Trophoblast cell (in vitro differentiated cells and primary cell): Measurements from ENCODE around the gene FAU.

Source experiments
- DNase-seq, 2 donors: peaks; one replicate each; pipeline ENCODE4 v3.0.0-alpha.2; 2016
- H2AFZ ChIP-seq: 2 replicates; pipeline ENCODE4 v1.6.1; 2013; ENCODE audit warnings: low read length, moderate library complexity, mild to moderate bottlenecking; ENCODE audit not compliant: insufficient read depth, poor library complexity
- H2AK5ac ChIP-seq: 2 replicates; pipeline ENCODE4 v1.6.1; 2013; ENCODE audit warnings: mild to moderate bottlenecking, low read length
- H2BK120ac ChIP-seq: 2 replicates; pipeline ENCODE4 v1.6.1; 2013; ENCODE audit warnings: low read length, mild to moderate bottlenecking, moderate library complexity; ENCODE audit not compliant: insufficient read depth, poor library complexity
- H2BK12ac ChIP-seq: 2 replicates; pipeline ENCODE4 v1.6.1; 2013; ENCODE audit warnings: mild to moderate bottlenecking, low read length, moderate library complexity
- H2BK5ac ChIP-seq: 2 replicates; pipeline ENCODE4 v1.6.1; 2013; ENCODE audit warnings: low read length, low read depth, moderate library complexity, mild to moderate bottlenecking; ENCODE audit not compliant: poor library complexity
- H3K14ac ChIP-seq: 2 replicates; pipeline ENCODE4 v1.6.1; 2013; ENCODE audit warnings: mild to moderate bottlenecking, low read length
- H3K18ac ChIP-seq: 2 replicates; pipeline ENCODE4 v1.6.1; 2013; ENCODE audit warnings: mild to moderate bottlenecking, low read length
- H3K23ac ChIP-seq: 2 replicates; pipeline ENCODE4 v1.6.1; 2013; ENCODE audit warnings: low read length
- H3K27ac ChIP-seq: 2 replicates; pipeline ENCODE4 v1.5.1; 2013; ENCODE audit warnings: low read depth, mild to moderate bottlenecking, inconsistent platforms, low read length, moderate library complexity
- H3K27me3 ChIP-seq: 2 replicates; pipeline ENCODE4 v1.6.1; 2013; ENCODE audit warnings: inconsistent platforms, mild to moderate bottlenecking, low read length, moderate library complexity; ENCODE audit not compliant: insufficient read depth
- H3K36me3 ChIP-seq, 2 experiments: 1 replicate in 1 of 2; 2 replicates in 1 of 2; pipeline ENCODE4 v1.6.1; 2013; ENCODE audit warnings: low read length in 2 of 2, mild to moderate bottlenecking in 2 of 2, moderate library complexity in 1 of 2; ENCODE audit not compliant: insufficient read depth in 2 of 2, control insufficient read depth in 1 of 2
- H3K4ac ChIP-seq: 2 replicates; pipeline ENCODE4 v1.6.1; 2013; ENCODE audit warnings: low read depth, mild to moderate bottlenecking, low read length, moderate library complexity
- H3K4me1 ChIP-seq, 2 experiments: 1 replicate in 1 of 2; 2 replicates in 1 of 2; pipeline ENCODE4 v1.6.1; 2013; ENCODE audit warnings: low read length in 2 of 2, mild to moderate bottlenecking in 2 of 2, moderate library complexity in 1 of 2; ENCODE audit not compliant: insufficient read depth in 2 of 2, control insufficient read depth in 1 of 2
- H3K4me2 ChIP-seq: 2 replicates; pipeline ENCODE4 v1.6.1; 2013; ENCODE audit warnings: inconsistent platforms, mild to moderate bottlenecking, low read length, moderate library complexity
- H3K4me3 ChIP-seq: 2 replicates; pipeline ENCODE4 v1.5.1; 2013; ENCODE audit warnings: mild to moderate bottlenecking, low read depth, low read length, inconsistent platforms
- H3K79me1 ChIP-seq: one replicate; pipeline ENCODE4 v1.6.1; 2013; ENCODE audit warnings: low read length
- H3K79me2 ChIP-seq: 2 replicates; pipeline ENCODE4 v1.6.1; 2013; ENCODE audit warnings: low read length, mild to moderate bottlenecking; ENCODE audit not compliant: control insufficient read depth, insufficient read depth, poor library complexity
- H3K9ac ChIP-seq: 2 replicates; pipeline ENCODE4 v1.6.1; 2013; ENCODE audit warnings: mild to moderate bottlenecking, low read length
- H3K9me3 ChIP-seq: 2 replicates; pipeline ENCODE4 v1.6.1; 2013; ENCODE audit warnings: low read depth, mild to moderate bottlenecking, control low read depth, inconsistent platforms, low read length; ENCODE audit not compliant: insufficient read depth
- H4K12ac ChIP-seq: 2 replicates; pipeline ENCODE4 v1.6.1; 2013; ENCODE audit warnings: low read depth, mild to moderate bottlenecking, low read length, moderate library complexity
- H4K8ac ChIP-seq: 2 replicates; pipeline ENCODE4 v1.6.1; 2013; ENCODE audit warnings: low read depth, mild to moderate bottlenecking, low read length, moderate library complexity
- H4K91ac ChIP-seq: one replicate; pipeline ENCODE4 v1.6.1; 2013; ENCODE audit warnings: low read depth, mild to moderate bottlenecking, low read length, moderate library complexity
- WGBS: extraction: QIAGEN DNeasy Blood & Tissue Kit; methylation state at CpG from one replicate; pipeline ENCODE4 v1.1.7; 2013; ENCODE audit warnings: missing lambda C conversion rate; ENCODE audit not compliant: insufficient read length, insufficient coverage; ENCODE audit errors: extremely low coverage; 5-methylcytosine and 5-hydroxymethylcytosine counted together

Gene FAU

DNA sequence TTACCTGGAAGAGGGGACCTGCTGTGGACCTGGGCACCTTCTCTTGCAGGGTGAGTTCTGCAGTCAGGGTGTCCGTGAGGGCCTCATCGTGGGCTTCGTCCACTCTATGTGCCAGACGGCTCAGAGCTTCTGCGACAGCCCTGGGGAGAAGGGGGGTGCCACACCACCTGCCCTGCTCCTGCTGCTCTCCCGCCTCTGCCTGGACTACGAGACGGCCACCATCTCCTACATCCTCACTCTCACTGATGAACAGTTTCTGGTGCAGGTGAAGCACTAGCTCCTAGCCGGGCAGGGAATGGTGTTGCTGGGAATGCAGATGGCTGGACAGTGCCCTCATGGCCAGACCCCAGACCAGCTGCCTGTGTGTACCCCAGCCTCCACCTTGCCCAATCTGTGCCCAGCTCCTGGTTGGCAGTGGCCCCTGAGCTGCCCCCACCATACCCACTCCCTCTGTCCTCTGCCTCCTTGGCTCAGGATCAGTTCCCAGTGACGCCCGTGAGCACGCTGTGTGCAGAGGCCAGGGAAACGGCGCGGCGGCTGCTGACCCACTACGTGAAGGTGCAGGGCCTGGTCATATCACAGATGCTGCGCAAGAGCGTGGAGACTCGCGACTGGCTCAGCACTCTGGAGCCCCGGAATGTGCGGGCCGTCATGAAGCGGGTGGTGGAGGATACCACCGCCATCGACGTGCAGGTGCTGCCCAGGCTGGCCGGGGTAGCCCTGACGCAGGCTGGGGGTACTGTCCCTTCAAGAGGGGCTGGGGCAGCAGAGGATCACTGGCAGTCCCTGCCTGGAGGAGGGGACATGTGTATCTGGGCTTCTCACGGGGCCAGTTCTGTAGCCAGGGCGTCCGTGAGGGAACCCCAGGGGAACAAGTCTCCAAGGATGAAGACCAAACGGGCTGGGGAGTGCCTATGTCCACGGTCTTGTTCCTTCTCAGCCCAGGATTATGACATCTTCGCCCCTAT lies 12.4 kb downstream of the FAU start:
- H3K79me2 ChIP-seq: peaks cover 8% of the 10 kb centered on the region
- no peak overlapping the region for H3K4me3 ChIP-seq
- no peak overlapping the region for H2AK5ac ChIP-seq
- peaks cover 9 to 12% of the 10 kb centered on the region in 2 experiments for H3K4me1 ChIP-seq
- H2BK120ac ChIP-seq: no peak overlapping the region
- no peak overlapping the region for H2AFZ ChIP-seq
- H3K9ac ChIP-seq: no peak overlapping the region
- H3K79me1 ChIP-seq: peaks cover 12% of the 10 kb centered on the region
- H3K14ac ChIP-seq: no peak overlapping the region
- H2BK12ac ChIP-seq: no peak overlapping the region
- WGBS: no CpG with 5 or more reads among the region's 36 CpGs
- H4K8ac ChIP-seq: no peak overlapping the region
- no peak overlapping the region for H4K12ac ChIP-seq
- no peaks in the 10 kb centered on the region for H3K9me3 ChIP-seq
- peaks cover 27 to 32% of the 10 kb centered on the region in 2 experiments for H3K36me3 ChIP-seq
- H4K91ac ChIP-seq: no peak overlapping the region
- H3K4ac ChIP-seq: no peak overlapping the region
- H3K23ac ChIP-seq: no peak overlapping the region
- H2BK5ac ChIP-seq: no peak overlapping the region
- H3K27ac ChIP-seq: no peak overlapping the region
- no peak overlapping the region for H3K4me2 ChIP-seq
- no peak for DNase-seq
- H3K18ac ChIP-seq: no peak overlapping the region
- H3K27me3 ChIP-seq: no peaks in the 10 kb centered on the region

DNA sequence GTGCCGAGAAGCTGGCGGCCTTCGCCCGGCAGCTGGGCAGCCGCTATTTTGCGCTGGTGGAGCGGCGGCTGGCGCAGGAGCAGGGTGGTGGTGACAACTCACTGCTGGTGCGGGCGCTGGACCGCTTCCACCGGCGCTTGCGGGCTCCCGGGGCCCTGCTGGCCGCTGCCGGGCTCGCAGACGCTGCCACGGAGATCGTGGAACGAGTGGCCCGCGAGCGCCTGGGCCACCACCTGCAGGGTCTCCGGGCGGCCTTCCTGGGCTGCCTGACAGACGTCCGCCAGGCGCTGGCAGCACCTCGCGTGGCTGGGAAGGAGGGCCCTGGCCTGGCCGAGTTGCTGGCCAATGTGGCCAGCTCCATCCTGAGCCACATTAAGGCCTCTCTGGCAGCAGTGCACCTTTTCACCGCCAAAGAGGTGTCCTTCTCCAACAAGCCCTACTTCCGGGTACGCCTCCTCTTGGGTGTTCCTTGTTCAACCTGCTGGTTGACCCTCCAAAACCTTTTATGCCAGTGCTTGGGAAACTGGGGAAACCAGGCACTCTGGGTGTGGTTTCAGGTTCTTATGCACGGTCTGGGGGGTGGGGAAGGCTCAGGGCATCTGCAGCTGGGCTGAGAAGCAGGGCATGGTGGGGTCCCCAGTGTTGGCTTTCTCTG lies 13.3 kb downstream of the FAU start:
- H3K14ac ChIP-seq: no peak overlapping the region
- H2BK120ac ChIP-seq: no peak overlapping the region
- H3K4ac ChIP-seq: no peak overlapping the region
- no peak overlapping the region for H3K9ac ChIP-seq
- WGBS: no CpG with 5 or more reads among the region's 38 CpGs
- no peak overlapping the region for H3K4me3 ChIP-seq
- no peak overlapping the region for H3K18ac ChIP-seq
- no peak for DNase-seq
- H2AFZ ChIP-seq: no peak overlapping the region
- H3K27me3 ChIP-seq: no peaks in the 10 kb centered on the region
- H3K4me2 ChIP-seq: no peak overlapping the region
- H3K79me2 ChIP-seq: peaks cover 8% of the 10 kb centered on the region
- peaks cover 9 to 12% of the 10 kb centered on the region in 2 experiments for H3K4me1 ChIP-seq
- peaks cover 12% of the 10 kb centered on the region for H3K79me1 ChIP-seq
- peaks cover 27 to 32% of the 10 kb centered on the region in 2 experiments for H3K36me3 ChIP-seq
- H2BK5ac ChIP-seq: no peak overlapping the region
- H3K9me3 ChIP-seq: no peaks in the 10 kb centered on the region
- no peak overlapping the region for H4K8ac ChIP-seq
- H3K27ac ChIP-seq: no peak overlapping the region
- no peak overlapping the region for H2BK12ac ChIP-seq
- H4K91ac ChIP-seq: no peak overlapping the region
- H2AK5ac ChIP-seq: no peak overlapping the region
- H4K12ac ChIP-seq: no peak overlapping the region
- H3K23ac ChIP-seq: no peak overlapping the region

DNA sequence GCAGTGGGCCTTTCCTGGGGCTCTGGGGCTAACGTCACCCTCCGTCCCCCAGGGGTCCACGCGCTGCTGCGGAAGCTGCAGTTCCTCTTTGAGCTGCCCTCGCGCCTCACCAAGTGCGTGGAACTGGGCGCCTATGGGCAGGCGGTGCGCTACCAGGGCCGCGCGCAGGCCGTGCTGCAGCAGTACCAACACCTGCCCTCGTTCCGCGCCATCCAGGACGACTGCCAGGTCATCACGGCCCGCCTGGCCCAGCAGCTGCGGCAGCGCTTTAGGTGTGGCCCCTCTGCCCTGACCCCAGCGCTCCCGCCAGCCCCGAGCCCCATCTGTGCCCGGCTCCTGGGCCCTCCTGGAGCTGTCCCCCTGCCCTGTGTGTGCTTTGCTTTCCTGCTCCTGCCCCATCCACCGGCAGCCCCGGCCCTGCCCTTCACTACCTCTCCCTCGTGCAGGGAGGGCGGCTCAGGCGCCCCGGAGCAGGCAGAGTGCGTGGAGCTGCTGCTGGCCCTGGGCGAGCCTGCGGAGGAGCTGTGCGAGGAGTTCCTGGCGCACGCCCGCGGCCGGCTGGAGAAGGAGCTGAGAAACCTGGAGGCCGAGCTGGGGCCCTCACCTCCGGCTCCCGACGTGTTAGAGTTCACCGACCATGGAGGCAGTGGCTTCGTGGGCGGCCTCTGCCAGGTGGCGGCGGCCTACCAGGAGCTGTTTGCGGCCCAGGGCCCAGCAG lies 14.0 kb downstream of the FAU start:
- Histone ChIP-seq H3K14ac (no peak overlapping the region), H3K4me2 (no peak overlapping the region), H3K9me3 (no peaks in the 10 kb centered on the region), H3K18ac (no peak overlapping the region), H3K79me2 (peaks cover 7% of the 10 kb centered on the region), H3K23ac (no peak overlapping the region), H3K4ac (no peak overlapping the region), H3K9ac (no peak overlapping the region), H3K27ac (no peak overlapping the region), H3K27me3 (no peaks in the 10 kb centered on the region), H4K8ac (no peak overlapping the region), H2BK12ac (no peak overlapping the region), H3K4me1 (peaks cover 3 to 6% of the 10 kb centered on the region in 2 experiments), H3K79me1 (peaks cover 10% of the 10 kb centered on the region), H2BK5ac (no peak overlapping the region), H2AFZ (no peak overlapping the region), H4K12ac (no peak overlapping the region), H2AK5ac (no peak overlapping the region), H3K36me3 (peaks cover 27 to 32% of the 10 kb centered on the region in 2 experiments), H2BK120ac (no peak overlapping the region), H4K91ac (no peak overlapping the region), H3K4me3 (no peak overlapping the region)
- DNase-seq: no peak
- WGBS: no CpG with 5 or more reads among the region's 52 CpGs

GRCh38 chr11:65107078-65107477 lies 14.9 kb downstream of the FAU start:
- Histone ChIP-seq H4K8ac (no peak overlapping the region), H2AFZ (no peak overlapping the region), H3K18ac (no peak overlapping the region), H3K4me3 (no peak overlapping the region), H3K23ac (no peak overlapping the region), H4K91ac (no peak overlapping the region), H3K4ac (no peak overlapping the region), H3K27ac (no peak overlapping the region), H3K9me3 (no peaks in the 10 kb centered on the region), H3K79me1 (peaks cover 3% of the 10 kb centered on the region), H3K36me3 (peaks cover 27 to 34% of the 10 kb centered on the region in 2 experiments), H2BK120ac (no peak overlapping the region), H2AK5ac (no peak overlapping the region), H3K27me3 (no peaks in the 10 kb centered on the region), H3K14ac (no peak overlapping the region), H3K4me2 (no peak overlapping the region), H3K9ac (no peak overlapping the region), H3K79me2 (no peaks in the 10 kb centered on the region), H2BK12ac (no peak overlapping the region), H4K12ac (no peak overlapping the region), H3K4me1 (peaks cover 3 to 5% of the 10 kb centered on the region in 2 experiments), H2BK5ac (no peak overlapping the region)
- no CpG with 5 or more reads among the region's 15 CpGs for WGBS
- no peak for DNase-seq
